Measurements from ENCODE around the gene SLC37A4.
"Not testable (repeated sequence)": the region's sequence is repeated elsewhere in the genome, so short reads cannot be mapped to it uniquely, and the experiment has no call there.

GRCh38 chr11:119059128-119059527, 28.5 kb upstream of the SLC37A4 start:
- TF ChIP-seq EZH2 (IDR thresholded peaks at IDR 0.05; ENCODE audit: borderline replicate concordance, low read length): not testable (repeated sequence)
- TF ChIP-seq, protein P1, sequence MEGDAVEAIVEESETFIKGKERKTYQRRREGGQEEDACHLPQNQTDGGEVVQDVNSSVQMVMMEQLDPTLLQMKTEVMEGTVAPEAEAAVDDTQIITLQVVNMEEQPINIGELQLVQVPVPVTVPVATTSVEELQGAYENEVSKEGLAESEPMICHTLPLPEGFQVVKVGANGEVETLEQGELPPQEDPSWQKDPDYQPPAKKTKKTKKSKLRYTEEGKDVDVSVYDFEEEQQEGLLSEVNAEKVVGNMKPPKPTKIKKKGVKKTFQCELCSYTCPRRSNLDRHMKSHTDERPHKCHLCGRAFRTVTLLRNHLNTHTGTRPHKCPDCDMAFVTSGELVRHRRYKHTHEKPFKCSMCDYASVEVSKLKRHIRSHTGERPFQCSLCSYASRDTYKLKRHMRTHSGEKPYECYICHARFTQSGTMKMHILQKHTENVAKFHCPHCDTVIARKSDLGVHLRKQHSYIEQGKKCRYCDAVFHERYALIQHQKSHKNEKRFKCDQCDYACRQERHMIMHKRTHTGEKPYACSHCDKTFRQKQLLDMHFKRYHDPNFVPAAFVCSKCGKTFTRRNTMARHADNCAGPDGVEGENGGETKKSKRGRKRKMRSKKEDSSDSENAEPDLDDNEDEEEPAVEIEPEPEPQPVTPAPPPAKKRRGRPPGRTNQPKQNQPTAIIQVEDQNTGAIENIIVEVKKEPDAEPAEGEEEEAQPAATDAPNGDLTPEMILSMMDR (conservative IDR thresholded peaks at IDR 0.05 in 1 of 2, IDR thresholded peaks at IDR 0.05 in 1 of 2; ENCODE audit: extremely low read depth in 1 of 2, insufficient read depth in 1 of 2, low read depth in 1 of 2, low read length in 2 of 2): not testable (repeated sequence)

Measured in mammary epithelial cell (primary cell).